LNCAP (cell line): ENCODE measurements around the gene THEMIS2.

Experiments used
- CTCF ChIP-seq: fragments of 450-650 bp; IDR thresholded peaks from 2 replicates; pipeline ENCODE4 v1.5.1; 2017; ENCODE audit warnings: mild to moderate bottlenecking

THEMIS2 gene

GRCh38 chr1:27886353-27886679 lies 14.0 kb downstream of the THEMIS2 start:
- no peak for TF ChIP-seq CTCF

- no peak for TF ChIP-seq CTCF
These were observed 14.4 kb downstream of the THEMIS2 start for GRCh38 chr1:27886744-27887143.

GRCh38 chr1:27887215-27888021 lies 15.1 kb downstream of the THEMIS2 start:
- no peak for TF ChIP-seq CTCF

GRCh38 chr1:27889506-27889905 lies 17.2 kb downstream of the THEMIS2 start:
- no peak for TF ChIP-seq CTCF

GRCh38 chr1:27891196-27891889 lies 19.0 kb downstream of the THEMIS2 start:
- TF ChIP-seq CTCF, result no peak

- no peak for TF ChIP-seq CTCF
These were observed 22.2 kb downstream of the THEMIS2 start for GRCh38 chr1:27894521-27894920.

- TF ChIP-seq CTCF, result no peak
These were observed 34.4 kb downstream of the THEMIS2 start for GRCh38 chr1:27906759-27907158.
